Fibroblast of the aortic adventitia (primary cell): ENCODE results near the gene BTN3A1. TPM values are rescaled to one million over a fixed set of nuclear protein-coding genes. Genes with fewer than 3 reads are reported as not detected.
"Not testable (repeated sequence)": the region's sequence is repeated elsewhere in the genome, so short reads cannot be mapped to it uniquely, and the experiment has no call there.

Experiments used
- DNase-seq: peaks from one replicate; pipeline ENCODE4 v3.0.0-alpha.2; 2010; ENCODE audit warnings: low read depth
- H3K4me3 ChIP-seq: 2 replicates; pipeline ENCODE4 v1.5.1; 2011; ENCODE audit warnings: low read depth, mild to moderate bottlenecking, control low read depth, low read length, moderate library complexity
- CTCF ChIP-seq: IDR thresholded peaks from 2 replicates; pipeline ENCODE4 v1.5.1; 2011; ENCODE audit warnings: mild to moderate bottlenecking, low read length, control low read depth, inconsistent platforms; ENCODE audit not compliant: insufficient read depth
- total RNA-seq: library from RNA; depleted of rRNA; stranded (reverse); fragments of >200 nt; gene quantifications from 2 replicates; pipeline ENCODE4 v1.2.3, GENCODE V29; 2012; ENCODE audit warnings: low replicate concordance

Gene BTN3A1
- total RNA-seq = 24.0 and 83.6 TPM in 2 replicates

GRCh38 chr6:26401987-26402658 is at the start of gene BTN3A1:
BTN3A1 (plus strand) TSS chr6:26402275; CDS start chr6:26405564, 3,289 bp downstream.
- DNase-seq = peak; percentile 79
- no peak for TF ChIP-seq CTCF
- H3K4me3 ChIP-seq = peak within 1 kb of the TSS; percentile 76

GRCh38 chr6:26352315-26352714 is 49.8 kb upstream of the BTN3A1 start:
- no peak for DNase-seq

GRCh38 chr6:26354162-26354561 is 47.9 kb upstream of the BTN3A1 start:
- TF ChIP-seq CTCF = no peak
- DNase-seq = no peak
- H3K4me3 ChIP-seq = no peak overlapping the region

More at GRCh38 chr6:26352315-26352714, 49.8 kb upstream of the BTN3A1 start:
- H3K4me3 ChIP-seq = no peak overlapping the region
- TF ChIP-seq CTCF = no peak

- no peak for TF ChIP-seq CTCF
- DNase-seq = no peak
- no peak overlapping the region for H3K4me3 ChIP-seq
Observed at GRCh38 chr6:26355366-26355765, 46.7 kb upstream of the BTN3A1 start.

GRCh38 chr6:26357543-26357942 is 44.5 kb upstream of the BTN3A1 start:
- not testable (repeated sequence) for DNase-seq, H3K4me3 ChIP-seq

- no peak for TF ChIP-seq CTCF
- no peak overlapping the region for H3K4me3 ChIP-seq
- no peak for DNase-seq
Observed at GRCh38 chr6:26358511-26358981, 43.5 kb upstream of the BTN3A1 start.

GRCh38 chr6:26359765-26360164 is 42.3 kb upstream of the BTN3A1 start:
- TF ChIP-seq CTCF = no peak
- no peak for DNase-seq

More at GRCh38 chr6:26359765-26360164, 42.3 kb upstream of the BTN3A1 start:
- H3K4me3 ChIP-seq = no peak overlapping the region
